ENCODE measurements around the gene ZBP1. TPM values are rescaled to one million over a fixed set of nuclear protein-coding genes. Genes with fewer than 3 reads are reported as not detected.

Gene ZBP1, protein sequence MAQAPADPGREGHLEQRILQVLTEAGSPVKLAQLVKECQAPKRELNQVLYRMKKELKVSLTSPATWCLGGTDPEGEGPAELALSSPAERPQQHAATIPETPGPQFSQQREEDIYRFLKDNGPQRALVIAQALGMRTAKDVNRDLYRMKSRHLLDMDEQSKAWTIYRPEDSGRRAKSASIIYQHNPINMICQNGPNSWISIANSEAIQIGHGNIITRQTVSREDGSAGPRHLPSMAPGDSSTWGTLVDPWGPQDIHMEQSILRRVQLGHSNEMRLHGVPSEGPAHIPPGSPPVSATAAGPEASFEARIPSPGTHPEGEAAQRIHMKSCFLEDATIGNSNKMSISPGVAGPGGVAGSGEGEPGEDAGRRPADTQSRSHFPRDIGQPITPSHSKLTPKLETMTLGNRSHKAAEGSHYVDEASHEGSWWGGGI
- 1 to 10 TPM; 4.1 to 6.1 TPM for total RNA-seq

DNA sequence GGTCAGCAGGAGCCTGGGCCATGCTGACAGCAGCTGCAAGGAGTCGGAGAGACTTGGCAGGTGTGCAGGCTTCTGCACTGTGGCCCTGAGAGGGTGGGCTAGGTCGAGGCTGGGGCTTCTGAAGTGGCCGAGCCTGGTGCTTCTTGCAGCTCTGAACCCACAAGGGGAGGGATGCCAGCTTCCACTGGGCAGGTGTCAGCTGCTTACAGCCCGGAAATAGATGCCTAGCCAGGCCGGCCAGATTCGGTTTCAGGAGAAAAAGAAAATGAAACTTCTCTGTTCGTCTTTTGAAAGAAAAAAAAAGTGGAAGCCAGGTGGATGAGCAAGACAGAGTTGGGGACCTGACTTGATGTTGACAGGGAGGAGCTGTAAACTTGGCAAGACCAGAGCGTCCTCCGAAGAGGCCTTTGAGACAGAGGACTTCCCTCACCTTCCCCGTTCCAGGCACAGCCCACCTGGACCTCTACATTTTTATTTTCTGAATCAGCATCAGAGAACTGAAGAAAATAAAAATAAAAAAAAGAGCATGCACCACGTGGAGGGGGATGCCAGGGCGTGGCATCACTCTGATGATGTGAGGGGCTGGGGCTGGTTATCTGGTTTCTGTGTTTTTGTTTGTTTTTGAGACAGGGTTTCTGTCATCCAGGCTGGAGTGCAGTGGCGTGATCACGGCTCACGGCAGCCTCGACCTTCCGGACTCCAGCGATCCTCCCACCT, at the start of gene ZBP1:
ZBP1 (minus strand) TSS at position 153 of the 717 bp plus-strand sequence; CDS start at position 22, 131 bp downstream.
- Histone ChIP-seq H3K27me3 (replicated peaks; ENCODE audit: insufficient read depth) (no peaks in the 10 kb centered on the region), H3K4me1 (ENCODE audit: control insufficient read depth in 1 of 2, low read depth in 2 of 2) (no peaks in the 10 kb centered on the region), H3K27ac (no peak within 1 kb of the TSS), H3K9me3 (no peaks in the 10 kb centered on the region), H3K36me3 (no peaks in the 10 kb centered on the region), H3K4me3 (peak within 1 kb of the TSS; percentile 51)
- ATAC-seq (ENCODE audit: insufficient number of reproducible peaks, low FRiP score, low read depth) (no peak), DNase-seq (ENCODE audit: low spot score) (no peak)
- TF ChIP-seq, protein P1, sequence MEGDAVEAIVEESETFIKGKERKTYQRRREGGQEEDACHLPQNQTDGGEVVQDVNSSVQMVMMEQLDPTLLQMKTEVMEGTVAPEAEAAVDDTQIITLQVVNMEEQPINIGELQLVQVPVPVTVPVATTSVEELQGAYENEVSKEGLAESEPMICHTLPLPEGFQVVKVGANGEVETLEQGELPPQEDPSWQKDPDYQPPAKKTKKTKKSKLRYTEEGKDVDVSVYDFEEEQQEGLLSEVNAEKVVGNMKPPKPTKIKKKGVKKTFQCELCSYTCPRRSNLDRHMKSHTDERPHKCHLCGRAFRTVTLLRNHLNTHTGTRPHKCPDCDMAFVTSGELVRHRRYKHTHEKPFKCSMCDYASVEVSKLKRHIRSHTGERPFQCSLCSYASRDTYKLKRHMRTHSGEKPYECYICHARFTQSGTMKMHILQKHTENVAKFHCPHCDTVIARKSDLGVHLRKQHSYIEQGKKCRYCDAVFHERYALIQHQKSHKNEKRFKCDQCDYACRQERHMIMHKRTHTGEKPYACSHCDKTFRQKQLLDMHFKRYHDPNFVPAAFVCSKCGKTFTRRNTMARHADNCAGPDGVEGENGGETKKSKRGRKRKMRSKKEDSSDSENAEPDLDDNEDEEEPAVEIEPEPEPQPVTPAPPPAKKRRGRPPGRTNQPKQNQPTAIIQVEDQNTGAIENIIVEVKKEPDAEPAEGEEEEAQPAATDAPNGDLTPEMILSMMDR (IDR thresholded peaks at IDR 0.05): no peak

DNA sequence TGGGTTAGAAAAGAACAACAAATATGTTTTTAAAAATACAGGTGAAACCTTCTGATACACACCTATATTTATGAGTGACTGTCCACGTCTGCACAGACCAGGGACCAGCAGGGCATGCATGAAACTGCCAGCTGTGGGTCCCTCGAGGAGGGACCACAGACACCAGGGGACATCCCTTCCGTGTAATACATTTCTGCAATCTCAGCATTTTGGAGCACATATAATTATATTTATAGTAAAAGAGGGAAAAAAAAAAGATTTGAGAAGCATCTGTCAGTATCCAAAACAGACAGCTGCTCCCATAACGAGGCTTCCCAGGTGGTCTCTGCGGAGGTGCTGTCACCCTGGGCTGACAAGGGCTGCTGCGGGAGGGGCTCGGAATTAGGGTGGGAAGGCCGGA, 49.4 kb upstream of the ZBP1 start:
- H3K27me3 ChIP-seq (replicated peaks; ENCODE audit: insufficient read depth): no peaks in the 10 kb centered on the region
- H3K9me3 ChIP-seq: no peaks in the 10 kb centered on the region
- no peak for DNase-seq (ENCODE audit: low spot score)
- no peak for ATAC-seq (ENCODE audit: insufficient number of reproducible peaks, low FRiP score, low read depth)
- H3K4me1 ChIP-seq (ENCODE audit: control insufficient read depth in 1 of 2, low read depth in 2 of 2): peaks cover 26 to 90% of the 10 kb centered on the region in 2 donors
- H3K27ac ChIP-seq: no peak overlapping the region
- no peaks in the 10 kb centered on the region for H3K36me3 ChIP-seq
- TF ChIP-seq, protein P1 (IDR thresholded peaks at IDR 0.05): no peak
- no peak overlapping the region for H3K4me3 ChIP-seq

DNA sequence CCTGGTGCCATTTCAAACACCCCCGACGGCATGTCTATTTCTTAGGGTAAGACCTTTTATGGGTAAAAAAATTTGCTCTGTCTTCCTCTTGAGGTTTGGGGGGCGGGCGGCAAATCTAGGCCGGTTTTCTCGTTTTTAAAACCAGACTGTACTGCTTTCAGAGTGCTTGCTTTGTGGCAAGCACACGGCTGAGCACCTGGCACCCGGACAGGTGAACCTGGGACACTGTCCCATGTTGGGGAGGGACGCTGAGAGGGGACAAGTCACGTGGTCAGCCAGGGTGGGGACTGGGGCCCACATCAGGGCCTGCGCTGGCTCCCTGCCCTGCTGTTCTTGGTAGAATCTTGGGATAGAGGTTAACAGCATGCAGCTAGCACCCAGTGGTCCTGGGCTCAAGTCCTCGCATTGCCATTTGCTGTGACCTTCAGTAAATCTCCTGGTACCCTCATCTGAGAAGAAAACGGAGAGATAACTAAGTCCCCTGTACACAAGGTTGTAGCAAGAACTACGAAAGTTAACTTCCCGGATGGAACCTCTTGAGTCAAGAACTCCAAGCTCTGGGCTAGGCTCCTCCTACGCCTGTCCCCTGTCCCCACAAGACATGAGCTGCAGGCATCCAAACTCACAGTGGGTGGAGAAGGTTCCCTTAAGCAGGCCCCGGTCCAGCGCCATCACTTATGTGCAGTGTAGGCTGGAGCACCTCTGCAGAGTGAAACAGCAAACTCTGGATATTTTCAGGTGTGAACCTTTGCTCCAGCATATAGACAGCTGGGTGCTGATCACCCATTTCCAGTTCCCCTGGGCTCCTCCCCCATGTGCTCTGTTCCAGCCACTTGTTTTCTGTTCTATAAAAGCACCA, 47.9 kb upstream of the ZBP1 start:
- Histone ChIP-seq H3K36me3 (no peaks in the 10 kb centered on the region), H3K4me3 (no peak overlapping the region), H3K4me1 (ENCODE audit: control insufficient read depth in 1 of 2, low read depth in 2 of 2) (peaks cover 31 to 90% of the 10 kb centered on the region in 2 donors), H3K27me3 (replicated peaks; ENCODE audit: insufficient read depth) (no peaks in the 10 kb centered on the region), H3K27ac (peak overlapping the region; percentile 31 to 66), H3K9me3 (no peaks in the 10 kb centered on the region)
- DNase-seq (ENCODE audit: low spot score) (no peak), ATAC-seq (ENCODE audit: insufficient number of reproducible peaks, low FRiP score, low read depth) (no peak)
- TF ChIP-seq, protein P1 (IDR thresholded peaks at IDR 0.05): no peak

DNA sequence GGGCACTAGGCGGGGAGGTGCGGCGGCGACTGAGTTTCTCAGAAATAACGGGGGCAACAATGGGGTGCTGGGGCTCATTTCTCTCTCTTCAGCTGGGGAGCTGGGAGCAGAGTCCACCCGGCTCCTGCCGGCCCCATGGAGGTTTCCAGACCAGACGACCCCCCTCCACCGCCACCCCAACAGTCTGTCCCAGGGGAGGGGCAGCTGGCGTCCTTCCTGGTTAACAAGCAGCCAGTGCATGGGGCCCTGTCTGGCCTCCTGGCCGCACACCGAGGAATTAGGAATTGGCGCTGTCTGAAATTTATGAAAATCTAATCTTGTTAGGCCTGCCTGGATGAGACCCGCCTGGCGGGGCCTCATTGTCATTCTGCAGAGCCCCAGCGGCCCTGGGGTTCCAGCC, 47.2 kb upstream of the ZBP1 start:
- no peaks in the 10 kb centered on the region for H3K36me3 ChIP-seq
- H3K4me1 ChIP-seq (ENCODE audit: control insufficient read depth in 1 of 2, low read depth in 2 of 2): peaks cover 26 to 90% of the 10 kb centered on the region in 2 donors
- DNase-seq (ENCODE audit: low spot score): no peak
- H3K9me3 ChIP-seq: no peaks in the 10 kb centered on the region
- no peak overlapping the region for H3K4me3 ChIP-seq
- ATAC-seq (ENCODE audit: insufficient number of reproducible peaks, low FRiP score, low read depth): no peak
- peak overlapping the region; percentile 31 to 66 for H3K27ac ChIP-seq
- no peaks in the 10 kb centered on the region for H3K27me3 ChIP-seq (replicated peaks; ENCODE audit: insufficient read depth)
- TF ChIP-seq, protein P1 (IDR thresholded peaks at IDR 0.05): no peak
